Neutrophil (primary cell): Measurements from ENCODE around the gene LLPH.

Experiments used
- H3K27ac ChIP-seq: fragments of 200-600 bp; sonication (generic); 2 replicates; pipeline ENCODE4 v1.5.1; 2016; ENCODE audit warnings: mild to moderate bottlenecking, moderate library complexity
- H3K27me3 ChIP-seq: fragments of 200-600 bp; sonication (generic); 2 replicates; pipeline ENCODE4 v1.6.0; 2016; ENCODE audit warnings: mild to moderate bottlenecking
- H3K36me3 ChIP-seq: fragments of 200-600 bp; sonication (generic); 2 replicates; pipeline ENCODE4 v1.5.1; 2017
- H3K4me1 ChIP-seq, 2 experiments: fragments of 200-600 bp in 1 of 2; sonication (generic) in 1 of 2; 1 replicate in 1 of 2; 2 replicates in 1 of 2; pipeline versions ENCODE4 v1.5.1 to v1.6.1; 2013 to 2016; ENCODE audit warnings: low read depth in 1 of 2, low read length in 1 of 2, mild to moderate bottlenecking in 1 of 2, moderate library complexity in 1 of 2; ENCODE audit not compliant: control insufficient read depth in 1 of 2, insufficient read depth in 1 of 2
- H3K4me3 ChIP-seq, 2 experiments: fragments of 200-600 bp in 1 of 2; sonication (generic) in 1 of 2; 1 replicate in 1 of 2; 2 replicates in 1 of 2; pipeline ENCODE4 v1.5.1; 2013 to 2016; ENCODE audit warnings: low read depth in 1 of 2, low read length in 1 of 2, mild to moderate bottlenecking in 1 of 2, moderate library complexity in 1 of 2
- H3K9me3 ChIP-seq: fragments of 200-600 bp; sonication (generic); 2 replicates; pipeline ENCODE4 v1.5.1; 2016
- CTCF ChIP-seq: fragments of 200-600 bp; sonication (generic); IDR thresholded peaks from 2 replicates; pipeline ENCODE4 v1.5.1; 2016; ENCODE audit warnings: antibody characterized with exemption

Gene LLPH

GRCh38 chr12:66127650-66128049, 2.9 kb downstream of the LLPH start:
- Histone ChIP-seq H3K9me3 (no peaks in the 10 kb centered on the region), H3K27ac (no peak overlapping the region), H3K4me3 (no peak overlapping the region), H3K27me3 (no peaks in the 10 kb centered on the region), H3K4me1 (peaks cover 23 to 30% of the 10 kb centered on the region in 2 experiments), H3K36me3 (peaks cover 45% of the 10 kb centered on the region)
- no peak for TF ChIP-seq CTCF

DNA sequence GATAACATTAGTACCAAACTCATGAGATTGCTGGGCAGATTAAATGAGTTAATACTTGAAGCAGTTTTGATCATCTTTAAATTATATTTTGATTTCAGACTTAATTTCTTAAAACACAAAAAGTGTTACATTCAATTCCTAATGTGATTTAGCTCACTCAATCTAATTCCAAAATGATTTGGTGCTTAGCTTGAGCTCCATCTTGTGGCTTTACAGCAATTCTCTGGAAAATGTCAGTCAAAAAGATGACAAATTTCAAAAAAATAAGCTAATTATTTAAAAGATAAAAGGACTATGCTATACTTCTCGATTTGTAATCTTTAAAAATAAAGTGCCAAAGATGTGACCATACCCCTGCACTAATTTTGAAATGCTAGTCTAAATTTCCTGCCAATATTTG, 10.1 kb downstream of the LLPH start:
- TF ChIP-seq CTCF, result no peak
- no peaks in the 10 kb centered on the region for H3K9me3 ChIP-seq
- H3K27me3 ChIP-seq, result no peaks in the 10 kb centered on the region
- no peak overlapping the region for H3K4me3 ChIP-seq
- H3K36me3 ChIP-seq, result peaks cover 43% of the 10 kb centered on the region
- no peaks in the 10 kb centered on the region for H3K4me1 ChIP-seq
- H3K27ac ChIP-seq, result no peak overlapping the region

DNA sequence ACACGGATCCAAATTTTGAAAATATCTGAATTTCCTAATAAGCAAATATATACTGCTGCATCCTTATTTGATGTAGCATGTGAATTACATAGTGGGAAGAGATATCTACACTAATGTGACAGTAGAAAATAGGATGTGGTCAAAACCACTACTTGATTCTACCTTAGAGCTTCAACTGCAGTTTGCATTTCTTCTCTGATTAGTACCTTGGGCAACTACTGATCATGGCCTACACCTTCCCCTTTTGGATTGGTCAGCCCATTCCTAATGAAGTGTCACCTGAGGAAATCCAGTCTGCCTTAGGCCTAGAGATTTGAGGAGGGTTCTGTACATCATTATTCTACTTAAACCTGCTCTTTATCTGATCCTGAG, 10.7 kb downstream of the LLPH start:
- Histone ChIP-seq H3K4me3 (no peak overlapping the region), H3K27ac (no peak overlapping the region), H3K36me3 (peaks cover 38% of the 10 kb centered on the region), H3K9me3 (no peaks in the 10 kb centered on the region), H3K4me1 (no peaks in the 10 kb centered on the region), H3K27me3 (no peaks in the 10 kb centered on the region)
- TF ChIP-seq CTCF, result no peak

DNA sequence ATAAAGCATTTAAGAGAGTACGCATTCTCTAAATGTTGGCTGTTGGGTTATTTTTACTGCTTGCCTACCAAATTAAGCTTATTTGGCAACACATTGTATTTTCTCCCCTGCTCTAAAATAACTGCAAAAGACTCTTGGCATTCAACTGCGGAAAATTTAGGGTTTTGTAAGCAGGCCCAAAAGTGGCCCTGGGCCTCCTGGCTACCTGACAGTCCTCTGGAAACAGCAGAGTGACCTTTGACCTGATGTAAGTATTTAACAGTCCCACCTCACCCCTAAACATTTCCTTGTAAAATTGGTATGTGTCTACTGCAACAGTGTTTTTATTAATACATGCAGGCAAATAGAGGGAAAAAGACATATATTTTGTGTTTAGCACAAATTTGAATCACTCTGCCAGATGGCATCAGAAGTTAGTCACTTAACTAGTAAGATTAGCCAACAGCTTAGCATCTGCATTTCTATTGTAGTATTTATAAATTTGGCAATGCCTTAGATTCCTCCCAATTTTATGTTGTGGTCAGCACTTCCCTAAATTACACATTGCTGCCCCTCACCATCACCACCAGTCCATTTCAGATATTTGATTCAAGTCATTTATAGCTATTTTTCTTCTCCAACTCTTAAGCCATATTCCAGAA, 11.2 kb downstream of the LLPH start:
- Histone ChIP-seq H3K36me3 (peaks cover 33% of the 10 kb centered on the region), H3K4me3 (no peak overlapping the region), H3K27ac (no peak overlapping the region), H3K27me3 (no peaks in the 10 kb centered on the region), H3K9me3 (no peaks in the 10 kb centered on the region), H3K4me1 (no peaks in the 10 kb centered on the region)
- TF ChIP-seq CTCF, result no peak

- Histone ChIP-seq H3K4me1 (no peaks in the 10 kb centered on the region), H3K9me3 (no peaks in the 10 kb centered on the region), H3K27ac (no peak overlapping the region), H3K4me3 (no peak overlapping the region), H3K36me3 (peaks cover 24% of the 10 kb centered on the region), H3K27me3 (no peaks in the 10 kb centered on the region)
- TF ChIP-seq CTCF, result no peak
Measured at GRCh38 chr12:66118240-66118891, 12.2 kb downstream of the LLPH start.
